Prostate gland (tissue), 2 donors: ENCODE data around the gene MAP3K20.

ENCODE experiments used
- CTCF ChIP-seq, 4 experiments: fragments of 200-600 bp in 2 of 4; fragments of 450-650 bp in 2 of 4; sonication (generic) in 2 of 4; IDR thresholded peaks; 1 replicate in 3 of 4; 2 replicates in 1 of 4; pipeline ENCODE4 v1.5.1; 2016 to 2019; ENCODE audit warnings: antibody characterized with exemption in 4 of 4, mild to moderate bottlenecking in 2 of 4, moderate library complexity in 2 of 4
- POLR2AphosphoS5 ChIP-seq: sonication (generic); formaldehyde crosslinking; IDR thresholded peaks from one replicate; pipeline ENCODE4 v1.6.1; 2017; ENCODE audit warnings: antibody characterized with exemption

GRCh38 chr2:173104156-173104555 lies 28.5 kb downstream of the MAP3K20 start:
- TF ChIP-seq POLR2AphosphoS5 = no peak
- TF ChIP-seq CTCF (IDR thresholded peaks at IDR 0.05) = no peak
